HepG2 (cell line): ENCODE measurements around the gene UBL3. TPM values are rescaled to one million over a fixed set of nuclear protein-coding genes. Genes with fewer than 3 reads are reported as not detected.
A peak's percentile ranks its signal among the peaks of the same experiment; 100 is the strongest.

Experiments
- BHLHE40 ChIP-seq: IDR thresholded peaks from 2 replicates; pipeline ENCODE4 v1.6.1; 2011; ENCODE audit warnings: low read length, improper control_type of control experiment
- CHCHD3 ChIP-seq: sonication (generic); formaldehyde crosslinking; IDR thresholded peaks from 2 replicates; pipeline ENCODE4 v1.8.0; 2022; ENCODE audit warnings: mild to moderate bottlenecking, missing genetic modification reagents, moderate library complexity
- HNRNPL ChIP-seq: fragments of 200-400 bp; formaldehyde crosslinking; IDR thresholded peaks from 2 replicates; pipeline ENCODE4 v1.6.1; 2017; ENCODE audit warnings: mild to moderate bottlenecking, low read depth, low read length
- MTERF4 ChIP-seq: sonication (generic); formaldehyde crosslinking; IDR thresholded peaks from 2 replicates; pipeline ENCODE4 v1.8.0; 2023; ENCODE audit warnings: mild to moderate bottlenecking, missing genetic modification reagents
- NFE2L1 ChIP-seq: sonication (generic); formaldehyde crosslinking; IDR thresholded peaks from 2 replicates; pipeline ENCODE4 v1.4.0; 2020; ENCODE audit warnings: missing genetic modification reagents, mild to moderate bottlenecking, borderline replicate concordance
- REL ChIP-seq: sonication (generic); formaldehyde crosslinking; conservative IDR thresholded peaks from 2 replicates; pipeline ENCODE4 v1.8.0; 2022; ENCODE audit warnings: mild to moderate bottlenecking, missing genetic modification reagents, moderate library complexity
- SALL2 ChIP-seq: sonication (generic); formaldehyde crosslinking; IDR thresholded peaks from 2 replicates; pipeline ENCODE4 v1.8.1; 2023; ENCODE audit warnings: mild to moderate bottlenecking, missing genetic modification reagents, inconsistent platforms
- SAP130 ChIP-seq: IDR thresholded peaks from 2 replicates; pipeline ENCODE4 v1.6.1; 2016; ENCODE audit warnings: low read depth
- SMAD3 ChIP-seq: sonication (generic); formaldehyde crosslinking; IDR thresholded peaks from 2 replicates; pipeline ENCODE4 v1.4.0; 2020; ENCODE audit warnings: missing genetic modification reagents
- SNRNP70 ChIP-seq: fragments of 200-400 bp; formaldehyde crosslinking; IDR thresholded peaks from 2 replicates; pipeline ENCODE4 v1.6.1; 2017; ENCODE audit warnings: mild to moderate bottlenecking, low read depth, low read length, moderate library complexity
- U2AF1 ChIP-seq: fragments of 200-400 bp; formaldehyde crosslinking; optimal IDR thresholded peaks from 2 replicates; pipeline ENCODE3; 2017; ENCODE audit warnings: mild to moderate bottlenecking, low read depth, low read length
- ZBTB21 ChIP-seq: sonication (generic); formaldehyde crosslinking; IDR thresholded peaks from 2 replicates; pipeline ENCODE4 v1.4.0; 2020; ENCODE audit warnings: missing genetic modification reagents
- ZFYVE20 ChIP-seq: sonication (generic); formaldehyde crosslinking; IDR thresholded peaks from 2 replicates; pipeline ENCODE4 v1.8.0; 2023; ENCODE audit warnings: low read depth, mild to moderate bottlenecking, moderate library complexity, missing genetic modification reagents, borderline replicate concordance
- ZNF18 ChIP-seq: sonication (generic); formaldehyde crosslinking; IDR thresholded peaks from 2 replicates; pipeline ENCODE4 v1.8.0; 2022; ENCODE audit warnings: mild to moderate bottlenecking, missing genetic modification reagents; ENCODE audit not compliant: insufficient replicate concordance
- ZNF230 ChIP-seq: sonication (generic); formaldehyde crosslinking; IDR thresholded peaks from 2 replicates; pipeline ENCODE4 v1.4.0; 2020; ENCODE audit warnings: mild to moderate bottlenecking, missing genetic modification reagents
- ZNF687 ChIP-seq: sonication (generic); formaldehyde crosslinking; IDR thresholded peaks from 2 replicates; pipeline ENCODE4 v1.5.1; 2020; ENCODE audit warnings: mild to moderate bottlenecking, missing genetic modification reagents, moderate library complexity
- ZNF691 ChIP-seq: sonication (generic); formaldehyde crosslinking; IDR thresholded peaks from 2 replicates; pipeline ENCODE4 v1.4.0; 2020; ENCODE audit warnings: missing genetic modification reagents, low read depth, mild to moderate bottlenecking, borderline replicate concordance
- ZNF841 ChIP-seq: sonication (generic); formaldehyde crosslinking; IDR thresholded peaks from 2 replicates; pipeline ENCODE4 v1.8.1; 2023; ENCODE audit warnings: missing genetic modification reagents, borderline replicate concordance
- ZNF850 ChIP-seq: sonication (generic); formaldehyde crosslinking; conservative IDR thresholded peaks from 2 replicates; pipeline ENCODE4 v1.9.0; 2021; ENCODE audit warnings: mild to moderate bottlenecking, missing genetic modification reagents
- ZNF883 ChIP-seq: sonication (generic); formaldehyde crosslinking; IDR thresholded peaks from 2 replicates; pipeline ENCODE4 v1.5.1; 2020; ENCODE audit warnings: mild to moderate bottlenecking, missing genetic modification reagents; ENCODE audit errors: not compliant biosample characterization
- ZUFSP ChIP-seq: sonication (generic); formaldehyde crosslinking; IDR thresholded peaks from 2 replicates; pipeline ENCODE4 v1.9.0; 2021; ENCODE audit warnings: missing genetic modification reagents, mild to moderate bottlenecking, borderline replicate concordance
- polyA plus RNA-seq, 8 experiments: library from polyadenylated mRNA; depleted of rRNA in 3 of 8; stranded (reverse) in 7 of 8; unstranded in 1 of 8; fragments of >200 nt; fragmentation: Illumina TruSeq in 4 of 8; extraction: Trizol in 4 of 8; gene quantifications; 2 replicates each; pipeline versions ENCODE4 v1.2.1 to v1.2.3, GENCODE V29; 2011 to 2016; ENCODE audit warnings: low read depth in 4 of 8, missing spikeins in 1 of 8, mixed read lengths in 1 of 8; ENCODE audit not compliant: insufficient read depth in 1 of 8
- total RNA-seq, 5 experiments: library from RNA; depleted of rRNA; stranded (reverse); fragments of >200 nt; fragmentation: Illumina TruSeq; extraction: Trizol; gene quantifications; 2 replicates each; pipeline ENCODE4 v1.2.3, GENCODE V29; 2016; ENCODE audit warnings: low read depth in 1 of 5

Gene UBL3
- total and polyA plus RNA-seq, 2 of the 13 experiments (the other 11 are each of a cell fraction or from before 2014, with no cell fraction given) = 7.4 to 9.6 TPM

GRCh38 chr13:29849731-29850212 lies 645 bp downstream of the UBL3 start (continued):
- TF ChIP-seq ZNF18 (CRISPR knock-in tag) (no peak), SMAD3 (CRISPR knock-in tag) (no peak), MTERF4 (no peak), ZFYVE20 (0 out of 2 replicates have a peak, but pooled peaks have one; percentile 44), ZNF687 (peak; percentile 51), HNRNPL (no peak), ZUFSP (CRISPR knock-in tag) (no peak), SAP130 (CRISPR knock-in tag) (peak; percentile 23; the same call in 1 of the 2 replicates), ZBTB21 (CRISPR knock-in tag) (no peak), REL (no peak), CHCHD3 (CRISPR knock-in tag) (no peak), ZNF850 (CRISPR knock-in tag) (no peak), ZNF883 (CRISPR knock-in tag) (no peak), NFE2L1 (CRISPR knock-in tag) (no peak), ZNF841 (CRISPR knock-in tag) (no peak), SNRNP70 (no peak), ZNF230 (CRISPR knock-in tag) (0 out of 2 replicates have a peak, but pooled peaks have one; percentile 28), SALL2 (CRISPR knock-in tag) (no peak), ZNF691 (CRISPR knock-in tag) (no peak), U2AF1 (no peak), BHLHE40 (no peak)
